SK-N-SH treated with all-trans-retinoic acid at 6 μM for 48 hours (cell line): ENCODE measurements around the gene MINK1.

ENCODE experiments used
- CSDC2 ChIP-seq: fragments of 250-450 bp; sonication (Bioruptor Pico); IDR thresholded peaks from 2 replicates; pipeline ENCODE4 v1.5.0; 2020; ENCODE audit warnings: mild to moderate bottlenecking, moderate library complexity
- PPARA ChIP-seq: fragments of 250-450 bp; sonication (Bioruptor Pico); IDR thresholded peaks from 2 replicates; pipeline ENCODE4 v1.5.0; 2020; ENCODE audit warnings: mild to moderate bottlenecking, borderline replicate concordance
- ZFP30 ChIP-seq: fragments of 450-650 bp; formaldehyde crosslinking; IDR thresholded peaks from 2 replicates; pipeline ENCODE4 v1.5.0; 2022; ENCODE audit warnings: mild to moderate bottlenecking, moderate library complexity
- ZNF70 ChIP-seq: fragments of 450-650 bp; formaldehyde crosslinking; IDR thresholded peaks from 2 replicates; pipeline ENCODE4 v1.5.0; 2020; ENCODE audit warnings: mild to moderate bottlenecking, moderate library complexity
- TF ChIP-seq, protein P1 (sequence below): fragments of 250-450 bp; sonication (Bioruptor Pico); IDR thresholded peaks from 2 replicates; pipeline ENCODE4 v1.5.1; 2020; ENCODE audit warnings: low read depth, mild to moderate bottlenecking, moderate library complexity
- TF ChIP-seq, protein P2 (sequence below): fragments of 250-450 bp; sonication (Bioruptor Pico); IDR thresholded peaks from 2 replicates; pipeline ENCODE4 v1.5.0; 2020; ENCODE audit warnings: mild to moderate bottlenecking, moderate library complexity

DNA sequence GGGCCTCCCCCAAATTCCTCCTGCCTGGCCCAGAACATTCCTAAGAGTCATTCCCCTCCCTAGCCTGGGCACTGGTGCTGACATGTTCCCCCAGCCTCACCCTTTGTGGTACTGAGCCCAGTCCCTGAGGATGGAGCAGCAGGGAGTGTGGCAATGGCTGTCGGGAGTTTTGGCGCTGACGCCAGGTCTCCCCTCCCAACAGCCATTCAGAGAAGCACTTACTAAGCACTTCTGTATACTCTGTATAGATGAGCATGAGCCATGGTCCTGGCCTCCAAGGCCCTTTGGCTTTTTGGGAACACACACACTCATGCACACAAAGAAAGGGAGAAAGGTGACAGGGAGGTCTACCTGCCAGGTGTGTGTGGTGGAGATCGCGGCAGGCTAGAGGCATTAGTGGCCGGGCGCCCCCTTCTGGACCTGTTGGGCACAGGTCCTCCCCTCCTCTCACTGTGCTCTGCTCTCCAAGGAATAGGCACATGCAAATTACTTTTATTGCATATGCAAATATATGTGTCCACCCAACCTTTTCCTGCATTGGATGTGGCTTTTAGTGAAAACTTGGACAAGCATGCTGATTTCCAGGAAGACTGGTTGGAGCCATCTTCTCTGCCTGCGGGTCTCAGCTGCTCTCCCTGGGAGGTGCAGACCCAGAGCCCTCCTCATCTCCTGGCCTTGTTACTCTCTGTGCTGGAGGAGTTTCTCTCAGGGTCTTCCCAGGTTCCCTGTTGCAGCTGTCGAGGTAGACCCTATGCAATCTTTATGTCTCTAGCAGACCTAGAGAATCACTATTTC, 48.8 kb downstream of the MINK1 start:
- TF ChIP-seq, protein P1, sequence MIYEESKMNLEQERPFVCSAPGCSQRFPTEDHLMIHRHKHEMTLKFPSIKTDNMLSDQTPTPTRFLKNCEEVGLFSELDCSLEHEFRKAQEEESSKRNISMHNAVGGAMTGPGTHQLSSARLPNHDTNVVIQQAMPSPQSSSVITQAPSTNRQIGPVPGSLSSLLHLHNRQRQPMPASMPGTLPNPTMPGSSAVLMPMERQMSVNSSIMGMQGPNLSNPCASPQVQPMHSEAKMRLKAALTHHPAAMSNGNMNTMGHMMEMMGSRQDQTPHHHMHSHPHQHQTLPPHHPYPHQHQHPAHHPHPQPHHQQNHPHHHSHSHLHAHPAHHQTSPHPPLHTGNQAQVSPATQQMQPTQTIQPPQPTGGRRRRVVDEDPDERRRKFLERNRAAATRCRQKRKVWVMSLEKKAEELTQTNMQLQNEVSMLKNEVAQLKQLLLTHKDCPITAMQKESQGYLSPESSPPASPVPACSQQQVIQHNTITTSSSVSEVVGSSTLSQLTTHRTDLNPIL: no peak
- TF ChIP-seq, protein P2, sequence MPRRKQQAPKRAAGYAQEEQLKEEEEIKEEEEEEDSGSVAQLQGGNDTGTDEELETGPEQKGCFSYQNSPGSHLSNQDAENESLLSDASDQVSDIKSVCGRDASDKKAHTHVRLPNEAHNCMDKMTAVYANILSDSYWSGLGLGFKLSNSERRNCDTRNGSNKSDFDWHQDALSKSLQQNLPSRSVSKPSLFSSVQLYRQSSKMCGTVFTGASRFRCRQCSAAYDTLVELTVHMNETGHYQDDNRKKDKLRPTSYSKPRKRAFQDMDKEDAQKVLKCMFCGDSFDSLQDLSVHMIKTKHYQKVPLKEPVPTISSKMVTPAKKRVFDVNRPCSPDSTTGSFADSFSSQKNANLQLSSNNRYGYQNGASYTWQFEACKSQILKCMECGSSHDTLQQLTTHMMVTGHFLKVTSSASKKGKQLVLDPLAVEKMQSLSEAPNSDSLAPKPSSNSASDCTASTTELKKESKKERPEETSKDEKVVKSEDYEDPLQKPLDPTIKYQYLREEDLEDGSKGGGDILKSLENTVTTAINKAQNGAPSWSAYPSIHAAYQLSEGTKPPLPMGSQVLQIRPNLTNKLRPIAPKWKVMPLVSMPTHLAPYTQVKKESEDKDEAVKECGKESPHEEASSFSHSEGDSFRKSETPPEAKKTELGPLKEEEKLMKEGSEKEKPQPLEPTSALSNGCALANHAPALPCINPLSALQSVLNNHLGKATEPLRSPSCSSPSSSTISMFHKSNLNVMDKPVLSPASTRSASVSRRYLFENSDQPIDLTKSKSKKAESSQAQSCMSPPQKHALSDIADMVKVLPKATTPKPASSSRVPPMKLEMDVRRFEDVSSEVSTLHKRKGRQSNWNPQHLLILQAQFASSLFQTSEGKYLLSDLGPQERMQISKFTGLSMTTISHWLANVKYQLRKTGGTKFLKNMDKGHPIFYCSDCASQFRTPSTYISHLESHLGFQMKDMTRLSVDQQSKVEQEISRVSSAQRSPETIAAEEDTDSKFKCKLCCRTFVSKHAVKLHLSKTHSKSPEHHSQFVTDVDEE (CRISPR knock-in tag): no peak
- no peak for TF ChIP-seq ZFP30 (CRISPR knock-in tag)
- TF ChIP-seq CSDC2 (CRISPR knock-in tag): no peak
- no peak for TF ChIP-seq PPARA (CRISPR knock-in tag)
- no peak for TF ChIP-seq ZNF70 (CRISPR knock-in tag)
